Esophagus squamous epithelium (tissue), 4 donors: ENCODE data around the gene ID3.

Experiments used
- CTCF ChIP-seq, 6 experiments: fragments of 450-650 bp in 4 of 6; fragments of 200-600 bp in 2 of 6; sonication (generic) in 2 of 6; IDR thresholded peaks; one replicate each; pipeline ENCODE4 v1.5.1; 2016 to 2019; ENCODE audit warnings: antibody characterized with exemption in 6 of 6, mild to moderate bottlenecking in 4 of 6, moderate library complexity in 4 of 6
- POLR2A ChIP-seq, 4 donors: fragments of 450-650 bp; IDR thresholded peaks; one replicate each; pipeline ENCODE4 v1.6.1; 2017; ENCODE audit warnings: antibody characterized with exemption in 4 of 4, mild to moderate bottlenecking in 4 of 4, moderate library complexity in 3 of 4

- no peak for TF ChIP-seq CTCF (IDR thresholded peaks at IDR 0.05)
- no peak for TF ChIP-seq POLR2A (IDR thresholded peaks at IDR 0.05)
These were observed 30.9 kb upstream of the ID3 start for GRCh38 chr1:23590058-23590783.
